Non-pigmented ciliary epithelial cell (primary cell): ENCODE data around the gene WNT7A.
"Not testable (repeated sequence)": the region's sequence is repeated elsewhere in the genome, so short reads cannot be mapped to it uniquely, and the experiment has no call there.

Source experiments
- DNase-seq: peaks from one replicate; pipeline ENCODE4 v3.0.0-alpha.2; 2010; ENCODE audit warnings: low read depth

The WNT7A gene

GRCh38 chr3:13865106-13865505 lies 14.8 kb downstream of the WNT7A start:
- no peak for DNase-seq

GRCh38 chr3:13863965-13864595 lies 15.8 kb downstream of the WNT7A start:
- no peak for DNase-seq

- DNase-seq, result no peak
Observed at GRCh38 chr3:13863382-13863952, 16.4 kb downstream of the WNT7A start.

- DNase-seq, result no peak
Observed at GRCh38 chr3:13861461-13861860, 18.4 kb downstream of the WNT7A start.

- no peak for DNase-seq
Observed at GRCh38 chr3:13860001-13860400, 19.9 kb downstream of the WNT7A start.

GRCh38 chr3:13858768-13859520 lies 20.9 kb downstream of the WNT7A start:
- DNase-seq, result no peak

- DNase-seq, result no peak
Observed at GRCh38 chr3:13857702-13858380, 22.0 kb downstream of the WNT7A start.

GRCh38 chr3:13856628-13857027 lies 23.2 kb downstream of the WNT7A start:
- DNase-seq, result not testable (repeated sequence)

- no peak for DNase-seq
Observed at GRCh38 chr3:13856006-13856405, 23.9 kb downstream of the WNT7A start.

- no peak for DNase-seq
Observed at GRCh38 chr3:13854492-13854891, 25.4 kb downstream of the WNT7A start.

GRCh38 chr3:13853978-13854296 lies 25.9 kb downstream of the WNT7A start:
- DNase-seq, result no peak

GRCh38 chr3:13853256-13853977 lies 26.5 kb downstream of the WNT7A start:
- no peak for DNase-seq

GRCh38 chr3:13852638-13853009 lies 27.2 kb downstream of the WNT7A start:
- DNase-seq, result no peak

GRCh38 chr3:13851997-13852637 lies 27.8 kb downstream of the WNT7A start:
- DNase-seq, result no peak

GRCh38 chr3:13851091-13851849 lies 28.6 kb downstream of the WNT7A start:
- DNase-seq, result no peak

- no peak for DNase-seq
Observed at GRCh38 chr3:13850161-13850945, 29.5 kb downstream of the WNT7A start.

GRCh38 chr3:13849018-13849417 lies 30.9 kb downstream of the WNT7A start:
- no peak for DNase-seq

- DNase-seq, result no peak
Observed at GRCh38 chr3:13846716-13847570, 32.9 kb downstream of the WNT7A start.

- no peak for DNase-seq
Observed at GRCh38 chr3:13846238-13846637, 33.6 kb downstream of the WNT7A start.
